Measurements from ENCODE around the gene MRPL46. TPM values are rescaled to one million over a fixed set of nuclear protein-coding genes. Genes with fewer than 3 reads are reported as not detected.

The MRPL46 gene
- total and polyA plus RNA-seq, 9 of the 15 experiments (the other 6 are each of a cell fraction or from before 2014, with no cell fraction given), result 41.2 to 72.2 (median 49.8) TPM

DNA sequence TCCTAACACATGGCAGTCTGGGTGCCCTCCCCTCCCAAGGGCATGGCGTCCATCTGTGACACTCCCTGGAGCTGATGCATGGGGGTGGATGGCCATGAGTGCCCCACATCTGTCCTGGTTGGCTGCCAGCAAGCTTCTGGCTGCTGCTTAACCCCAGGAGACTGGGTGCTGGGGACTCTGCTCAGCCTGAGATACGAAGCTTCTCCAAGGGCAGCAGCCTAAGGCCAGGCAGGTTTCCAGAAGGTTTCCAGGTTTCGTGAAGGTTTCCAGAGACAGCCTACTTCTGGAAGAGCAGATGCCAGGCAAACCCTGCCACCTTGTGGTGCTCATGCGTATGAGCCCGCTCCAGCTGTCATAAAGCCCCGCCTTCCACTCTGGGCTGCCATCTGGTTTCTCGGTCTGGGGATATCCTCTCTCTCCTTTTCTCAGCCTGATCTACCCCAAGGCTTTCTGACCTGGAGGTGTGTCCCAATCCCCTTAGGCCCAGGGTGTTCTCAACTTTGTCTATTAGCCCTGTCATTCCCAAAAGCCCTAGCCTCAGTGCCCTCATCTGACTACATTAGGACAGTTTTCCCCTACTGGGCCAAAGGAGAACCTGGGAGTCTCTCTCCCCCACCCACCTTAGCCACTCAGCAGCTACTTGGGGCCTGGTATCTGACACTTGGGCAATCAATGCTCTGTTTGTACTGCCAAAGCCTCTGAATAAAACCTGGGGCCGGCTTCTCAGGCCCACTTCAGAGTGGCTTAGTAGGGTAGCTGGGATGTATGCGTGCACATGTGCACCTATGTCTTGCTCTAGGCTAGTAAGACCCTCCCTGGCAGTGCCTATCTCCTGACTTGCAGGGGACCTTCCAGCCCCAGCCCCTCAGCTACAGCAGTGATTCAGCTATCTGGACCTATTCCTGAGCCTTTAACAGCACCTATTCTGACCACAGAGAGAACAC is 12.0 kb downstream of the MRPL46 start (continued):
- TF ChIP-seq NRF1 (conservative IDR thresholded peaks at IDR 0.05 in 1 of 2, IDR thresholded peaks at IDR 0.05 in 1 of 2) (peak in 1 of 2 experiments; percentile 64; a peak in 3 of 4 replicates), JUND (IDR thresholded peaks at IDR 0.05; ENCODE audit: borderline replicate concordance, low read depth, low read length) (0 out of 2 replicates have a peak, but pooled peaks have one; percentile 6), JUND (tag; IDR thresholded peaks at IDR 0.05; ENCODE audit: borderline replicate concordance, low read depth, low read length) (no peak), SMAD2 (IDR thresholded peaks at IDR 0.05; ENCODE audit: low read depth, low read length) (no peak), MXI1 (IDR thresholded peaks at IDR 0.05; ENCODE audit: low read depth, low read length) (no peak), NFE2 (IDR thresholded peaks at IDR 0.05; ENCODE audit: low read depth) (no peak), RBM34 (IDR thresholded peaks at IDR 0.05; ENCODE audit: borderline replicate concordance, insufficient read depth, low read length) (no peak), RBM25 (IDR thresholded peaks at IDR 0.05; ENCODE audit: low read depth, low read length, severe bottlenecking) (no peak), RFX7 (CRISPR knock-in tag; IDR thresholded peaks at IDR 0.05) (no peak)
- TF ChIP-seq, protein P1, sequence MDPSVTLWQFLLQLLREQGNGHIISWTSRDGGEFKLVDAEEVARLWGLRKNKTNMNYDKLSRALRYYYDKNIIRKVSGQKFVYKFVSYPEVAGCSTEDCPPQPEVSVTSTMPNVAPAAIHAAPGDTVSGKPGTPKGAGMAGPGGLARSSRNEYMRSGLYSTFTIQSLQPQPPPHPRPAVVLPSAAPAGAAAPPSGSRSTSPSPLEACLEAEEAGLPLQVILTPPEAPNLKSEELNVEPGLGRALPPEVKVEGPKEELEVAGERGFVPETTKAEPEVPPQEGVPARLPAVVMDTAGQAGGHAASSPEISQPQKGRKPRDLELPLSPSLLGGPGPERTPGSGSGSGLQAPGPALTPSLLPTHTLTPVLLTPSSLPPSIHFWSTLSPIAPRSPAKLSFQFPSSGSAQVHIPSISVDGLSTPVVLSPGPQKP (CRISPR knock-in tag; IDR thresholded peaks at IDR 0.05), result no peak
- TF ChIP-seq, protein P2, sequence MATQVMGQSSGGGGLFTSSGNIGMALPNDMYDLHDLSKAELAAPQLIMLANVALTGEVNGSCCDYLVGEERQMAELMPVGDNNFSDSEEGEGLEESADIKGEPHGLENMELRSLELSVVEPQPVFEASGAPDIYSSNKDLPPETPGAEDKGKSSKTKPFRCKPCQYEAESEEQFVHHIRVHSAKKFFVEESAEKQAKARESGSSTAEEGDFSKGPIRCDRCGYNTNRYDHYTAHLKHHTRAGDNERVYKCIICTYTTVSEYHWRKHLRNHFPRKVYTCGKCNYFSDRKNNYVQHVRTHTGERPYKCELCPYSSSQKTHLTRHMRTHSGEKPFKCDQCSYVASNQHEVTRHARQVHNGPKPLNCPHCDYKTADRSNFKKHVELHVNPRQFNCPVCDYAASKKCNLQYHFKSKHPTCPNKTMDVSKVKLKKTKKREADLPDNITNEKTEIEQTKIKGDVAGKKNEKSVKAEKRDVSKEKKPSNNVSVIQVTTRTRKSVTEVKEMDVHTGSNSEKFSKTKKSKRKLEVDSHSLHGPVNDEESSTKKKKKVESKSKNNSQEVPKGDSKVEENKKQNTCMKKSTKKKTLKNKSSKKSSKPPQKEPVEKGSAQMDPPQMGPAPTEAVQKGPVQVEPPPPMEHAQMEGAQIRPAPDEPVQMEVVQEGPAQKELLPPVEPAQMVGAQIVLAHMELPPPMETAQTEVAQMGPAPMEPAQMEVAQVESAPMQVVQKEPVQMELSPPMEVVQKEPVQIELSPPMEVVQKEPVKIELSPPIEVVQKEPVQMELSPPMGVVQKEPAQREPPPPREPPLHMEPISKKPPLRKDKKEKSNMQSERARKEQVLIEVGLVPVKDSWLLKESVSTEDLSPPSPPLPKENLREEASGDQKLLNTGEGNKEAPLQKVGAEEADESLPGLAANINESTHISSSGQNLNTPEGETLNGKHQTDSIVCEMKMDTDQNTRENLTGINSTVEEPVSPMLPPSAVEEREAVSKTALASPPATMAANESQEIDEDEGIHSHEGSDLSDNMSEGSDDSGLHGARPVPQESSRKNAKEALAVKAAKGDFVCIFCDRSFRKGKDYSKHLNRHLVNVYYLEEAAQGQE (IDR thresholded peaks at IDR 0.05; ENCODE audit: borderline replicate concordance), result peak; percentile 14; the same call in 1 of the 2 replicates
- TF ChIP-seq, protein P2 (CRISPR knock-in tag; IDR thresholded peaks at IDR 0.05; ENCODE audit: low read depth), result no peak
- TF ChIP-seq, protein P3, sequence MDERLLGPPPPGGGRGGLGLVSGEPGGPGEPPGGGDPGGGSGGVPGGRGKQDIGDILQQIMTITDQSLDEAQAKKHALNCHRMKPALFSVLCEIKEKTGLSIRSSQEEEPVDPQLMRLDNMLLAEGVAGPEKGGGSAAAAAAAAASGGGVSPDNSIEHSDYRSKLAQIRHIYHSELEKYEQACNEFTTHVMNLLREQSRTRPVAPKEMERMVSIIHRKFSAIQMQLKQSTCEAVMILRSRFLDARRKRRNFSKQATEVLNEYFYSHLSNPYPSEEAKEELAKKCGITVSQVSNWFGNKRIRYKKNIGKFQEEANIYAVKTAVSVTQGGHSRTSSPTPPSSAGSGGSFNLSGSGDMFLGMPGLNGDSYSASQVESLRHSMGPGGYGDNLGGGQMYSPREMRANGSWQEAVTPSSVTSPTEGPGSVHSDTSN (CRISPR knock-in tag; IDR thresholded peaks at IDR 0.05; ENCODE audit: low read depth), result no peak
- TF ChIP-seq, protein P3 (tag; conservative IDR thresholded peaks at IDR 0.05; ENCODE audit: low read depth), result no peak

Data from K562 (cell line).